ENCODE data around the gene USP11.

Gene USP11

DNA sequence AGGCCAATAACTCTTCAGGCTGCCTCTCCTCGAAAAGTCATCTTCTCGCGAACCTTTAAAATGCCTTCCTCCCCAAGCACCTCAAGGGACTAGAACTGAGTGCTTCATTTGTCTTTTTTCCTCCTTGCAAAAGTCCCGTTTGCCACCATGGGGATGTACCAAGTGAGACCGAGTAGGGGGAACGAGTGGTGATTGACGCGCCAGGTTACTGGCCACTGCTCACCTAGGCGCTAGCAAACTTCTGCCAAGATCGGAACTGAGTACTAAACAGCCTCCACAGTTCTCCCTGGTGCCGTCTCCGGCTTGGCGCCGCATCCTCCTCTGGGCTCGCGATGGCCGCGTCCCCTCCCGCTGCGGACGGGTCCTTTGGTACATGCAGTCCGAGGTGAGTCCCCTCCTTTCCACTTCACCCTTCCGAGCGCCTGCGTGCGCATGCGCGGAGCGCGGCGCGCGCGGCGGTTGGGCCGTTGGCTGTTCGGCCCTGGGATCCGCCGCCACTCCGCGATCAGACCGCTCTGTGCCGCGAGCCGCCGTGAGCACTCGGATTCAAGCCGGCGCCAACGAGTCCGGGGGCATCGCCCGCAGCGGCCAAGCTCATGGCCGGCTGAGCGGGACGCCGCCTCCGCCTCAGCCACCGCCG lies 14.4 kb upstream of the USP11 start, which contains the start of gene CDK16:
Gene CDK16 (plus strand): TSS at position 402 of the 640 bp plus-strand sequence. CDS start 4,877 bp downstream, outside the sequence.
- TF ChIP-seq, protein P1, sequence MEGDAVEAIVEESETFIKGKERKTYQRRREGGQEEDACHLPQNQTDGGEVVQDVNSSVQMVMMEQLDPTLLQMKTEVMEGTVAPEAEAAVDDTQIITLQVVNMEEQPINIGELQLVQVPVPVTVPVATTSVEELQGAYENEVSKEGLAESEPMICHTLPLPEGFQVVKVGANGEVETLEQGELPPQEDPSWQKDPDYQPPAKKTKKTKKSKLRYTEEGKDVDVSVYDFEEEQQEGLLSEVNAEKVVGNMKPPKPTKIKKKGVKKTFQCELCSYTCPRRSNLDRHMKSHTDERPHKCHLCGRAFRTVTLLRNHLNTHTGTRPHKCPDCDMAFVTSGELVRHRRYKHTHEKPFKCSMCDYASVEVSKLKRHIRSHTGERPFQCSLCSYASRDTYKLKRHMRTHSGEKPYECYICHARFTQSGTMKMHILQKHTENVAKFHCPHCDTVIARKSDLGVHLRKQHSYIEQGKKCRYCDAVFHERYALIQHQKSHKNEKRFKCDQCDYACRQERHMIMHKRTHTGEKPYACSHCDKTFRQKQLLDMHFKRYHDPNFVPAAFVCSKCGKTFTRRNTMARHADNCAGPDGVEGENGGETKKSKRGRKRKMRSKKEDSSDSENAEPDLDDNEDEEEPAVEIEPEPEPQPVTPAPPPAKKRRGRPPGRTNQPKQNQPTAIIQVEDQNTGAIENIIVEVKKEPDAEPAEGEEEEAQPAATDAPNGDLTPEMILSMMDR (IDR thresholded peaks at IDR 0.05; ENCODE audit: low read depth, low read length, poor library complexity, severe bottlenecking): no peak
- TF ChIP-seq EZH2phosphoT487 (IDR thresholded peaks at IDR 0.05; ENCODE audit: borderline replicate concordance, low read length): no peak
- no peaks in the 10 kb centered on the region for H3K27me3 ChIP-seq (ENCODE audit: control insufficient read depth, low read length)
- peaks cover 66% of the 10 kb centered on the region for H3K36me3 ChIP-seq (ENCODE audit: control insufficient read depth, low read length)

DNA sequence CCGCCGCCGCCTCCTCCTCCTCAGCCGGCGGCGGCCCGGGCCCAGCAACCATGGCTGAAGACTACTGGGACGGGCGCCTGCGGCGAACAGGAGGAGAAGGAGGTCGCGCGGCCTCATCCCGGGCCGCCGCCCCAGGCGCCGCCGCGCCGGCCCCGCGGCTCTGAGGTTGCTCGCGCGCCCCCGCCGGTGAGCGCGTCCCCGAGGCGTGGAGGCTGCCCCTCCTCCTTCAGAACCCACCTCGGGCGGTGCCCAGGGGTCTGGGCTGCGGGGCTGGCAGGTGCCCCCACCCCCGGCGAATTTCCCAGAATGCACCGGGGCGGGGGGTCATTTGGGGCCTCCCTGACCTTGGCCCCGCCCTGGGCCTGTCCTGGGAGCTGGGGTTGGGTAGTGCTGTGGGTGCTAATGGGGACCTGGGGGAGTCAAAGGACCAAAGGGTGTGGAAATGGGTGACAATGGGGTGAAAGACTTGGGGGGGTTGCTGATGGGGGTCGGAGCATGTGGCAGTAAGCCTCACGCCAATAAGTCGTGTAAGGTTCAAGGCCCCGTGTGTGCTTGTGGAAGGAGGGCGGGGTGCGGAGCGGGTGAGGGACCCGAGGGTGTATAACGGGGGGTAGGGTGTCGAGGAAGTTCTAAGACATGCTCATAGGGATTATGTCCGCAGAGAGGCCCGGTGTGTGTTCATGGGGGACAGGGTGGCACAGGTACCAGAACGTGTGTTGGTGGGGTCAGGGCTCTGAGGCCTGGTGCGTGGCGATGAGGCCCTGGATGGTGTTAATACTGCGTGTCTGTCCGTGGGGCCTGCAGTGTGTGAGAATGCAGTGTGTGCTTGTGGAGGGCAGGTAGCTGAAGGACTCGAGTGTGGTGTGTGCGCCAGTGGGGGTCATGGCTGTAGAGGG lies 13.6 kb upstream of the USP11 start:
- Histone ChIP-seq H3K4me2 (ENCODE audit: low read length) (peak overlapping the region; percentile 84), H3K36me3 (ENCODE audit: control insufficient read depth, low read length) (peaks cover 69% of the 10 kb centered on the region), H3K9me3 (ENCODE audit: control insufficient read depth, insufficient read depth, low read length) (no peaks in the 10 kb centered on the region), H3K27me3 (ENCODE audit: control insufficient read depth, low read length) (no peaks in the 10 kb centered on the region), H3K4me3 (ENCODE audit: low read length) (peak overlapping the region; percentile 91), H3F3A (ENCODE audit: control insufficient read depth, insufficient read depth) (peaks cover 8% of the 10 kb centered on the region), H3K79me2 (ENCODE audit: control insufficient read depth, low read length) (peaks cover 45% of the 10 kb centered on the region), H3K9me2 (replicated peaks; ENCODE audit: control insufficient read depth, low read length) (no peaks in the 10 kb centered on the region), H3K4me1 (ENCODE audit: control insufficient read depth, low read length) (peaks cover 29% of the 10 kb centered on the region), H3K27ac (ENCODE audit: low read depth, low read length) (peak overlapping the region; percentile 79), H4K20me1 (ENCODE audit: control insufficient read depth, insufficient read depth, low read depth, low read length) (peaks cover 14% of the 10 kb centered on the region)
- TF ChIP-seq, protein P1 (IDR thresholded peaks at IDR 0.05; ENCODE audit: low read depth, low read length, poor library complexity, severe bottlenecking): no peak
- TF ChIP-seq EZH2phosphoT487 (IDR thresholded peaks at IDR 0.05; ENCODE audit: borderline replicate concordance, low read length): no peak

More for the DNA sequence above, 14.4 kb upstream of the USP11 start, which contains the start of gene CDK16:
- Histone ChIP-seq H3K4me1 (ENCODE audit: control insufficient read depth, low read length) (peaks cover 29% of the 10 kb centered on the region), H3K79me2 (ENCODE audit: control insufficient read depth, low read length) (peaks cover 45% of the 10 kb centered on the region), H3K9me3 (ENCODE audit: control insufficient read depth, insufficient read depth, low read length) (no peaks in the 10 kb centered on the region), H3K27ac (ENCODE audit: low read depth, low read length) (peak within 1 kb of the TSS; percentile 79), H4K20me1 (ENCODE audit: control insufficient read depth, insufficient read depth, low read depth, low read length) (peaks cover 14% of the 10 kb centered on the region), H3F3A (ENCODE audit: control insufficient read depth, insufficient read depth) (peaks cover 8% of the 10 kb centered on the region), H3K4me3 (ENCODE audit: low read length) (peak within 1 kb of the TSS; percentile 91), H3K4me2 (ENCODE audit: low read length) (peak within 1 kb of the TSS; percentile 84), H3K9me2 (replicated peaks; ENCODE audit: control insufficient read depth, low read length) (no peaks in the 10 kb centered on the region)

DNA sequence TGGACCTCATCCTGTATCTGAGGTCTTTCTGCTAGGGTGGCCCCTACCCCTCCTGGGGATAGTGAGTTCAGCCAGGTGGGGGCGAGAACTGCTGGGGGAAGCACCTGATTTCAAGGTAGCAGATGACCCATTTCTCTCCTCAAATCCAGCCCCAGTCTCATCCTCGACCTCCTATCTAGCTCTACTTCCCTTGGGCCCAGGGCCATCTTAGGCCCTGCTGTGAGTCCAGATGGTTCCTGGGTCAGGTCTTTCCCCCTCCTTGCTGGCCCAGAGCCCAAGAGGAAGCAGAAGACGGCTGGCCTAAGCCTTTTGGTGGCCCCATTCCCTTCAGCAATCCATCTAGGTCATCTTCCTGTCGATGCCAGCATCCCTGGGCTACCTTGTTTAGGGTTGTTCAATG lies 11.1 kb upstream of the USP11 start:
- no peaks in the 10 kb centered on the region for H3K9me3 ChIP-seq (ENCODE audit: control insufficient read depth, insufficient read depth, low read length)
- peaks cover 21% of the 10 kb centered on the region for H3K4me1 ChIP-seq (ENCODE audit: control insufficient read depth, low read length)
- H3K4me2 ChIP-seq (ENCODE audit: low read length): no peak overlapping the region
- TF ChIP-seq EZH2phosphoT487 (IDR thresholded peaks at IDR 0.05; ENCODE audit: borderline replicate concordance, low read length): no peak
- TF ChIP-seq, protein P1 (IDR thresholded peaks at IDR 0.05; ENCODE audit: low read depth, low read length, poor library complexity, severe bottlenecking): no peak
- H3F3A ChIP-seq (ENCODE audit: control insufficient read depth, insufficient read depth): peaks cover 7% of the 10 kb centered on the region
- peaks cover 45% of the 10 kb centered on the region for H3K79me2 ChIP-seq (ENCODE audit: control insufficient read depth, low read length)
- H3K36me3 ChIP-seq (ENCODE audit: control insufficient read depth, low read length): peaks cover 75% of the 10 kb centered on the region
- no peaks in the 10 kb centered on the region for H3K9me2 ChIP-seq (replicated peaks; ENCODE audit: control insufficient read depth, low read length)
- H3K27me3 ChIP-seq (ENCODE audit: control insufficient read depth, low read length): no peaks in the 10 kb centered on the region
- H3K4me3 ChIP-seq (ENCODE audit: low read length): no peak overlapping the region
- no peak overlapping the region for H3K27ac ChIP-seq (ENCODE audit: low read depth, low read length)
- peaks cover 14% of the 10 kb centered on the region for H4K20me1 ChIP-seq (ENCODE audit: control insufficient read depth, insufficient read depth, low read depth, low read length)

Measured in DOHH2 (cell line).